Measurements from ENCODE around the gene ADORA2A. TPM values are rescaled to one million over a fixed set of nuclear protein-coding genes. Genes with fewer than 3 reads are reported as not detected.

Gene ADORA2A
- total RNA-seq, 4 donors from 2014 or later, result 1.7 to 4.5 (median 2.5) TPM

- DNase-seq (ENCODE audit: low spot score) (no peak), ATAC-seq (ENCODE audit: low FRiP score) (no peak)
- no peak for TF ChIP-seq CTCF (IDR thresholded peaks at IDR 0.05)
Measured at GRCh38 chr22:24417901-24418641, 9.3 kb upstream of the ADORA2A start.

GRCh38 chr22:24418786-24419474, 8.5 kb upstream of the ADORA2A start:
- no peak for TF ChIP-seq CTCF (IDR thresholded peaks at IDR 0.05)
- ATAC-seq (ENCODE audit: low FRiP score), result no peak
- DNase-seq (ENCODE audit: low spot score), result no peak

- TF ChIP-seq CTCF (IDR thresholded peaks at IDR 0.05), result no peak
- DNase-seq (ENCODE audit: low spot score), result no peak
- no peak for ATAC-seq (ENCODE audit: low FRiP score)
Measured at GRCh38 chr22:24419475-24419850, 7.9 kb upstream of the ADORA2A start.

- DNase-seq (ENCODE audit: low spot score), result no peak
- no peak for TF ChIP-seq CTCF (IDR thresholded peaks at IDR 0.05)
- no peak for ATAC-seq (ENCODE audit: low FRiP score)
Measured at GRCh38 chr22:24420072-24420976, 7.1 kb upstream of the ADORA2A start.

GRCh38 chr22:24420977-24421343, 6.4 kb upstream of the ADORA2A start:
- no peak for ATAC-seq (ENCODE audit: low FRiP score)
- DNase-seq (ENCODE audit: low spot score), result no peak
- TF ChIP-seq CTCF (IDR thresholded peaks at IDR 0.05), result no peak

GRCh38 chr22:24421428-24421931, 5.9 kb upstream of the ADORA2A start:
- TF ChIP-seq CTCF (IDR thresholded peaks at IDR 0.05), result no peak
- DNase-seq (ENCODE audit: low spot score) (no peak), ATAC-seq (ENCODE audit: low FRiP score) (no peak)

Measured in omental fat pad (tissue), 4 donors.